GM21515 (cell line): Measurements from ENCODE around the gene RSAD1.
"Not testable (repeated sequence)": the region's sequence is repeated elsewhere in the genome, so short reads cannot be mapped to it uniquely, and the experiment has no call there.

Experiments
- ATAC-seq: cut with Tn5 transposase; IDR thresholded peaks from one replicate; pipeline ENCODE4 v1.9.1; 2021; ENCODE audit not compliant: unreplicated experiment

RSAD1 gene

GRCh38 chr17:50471009-50471905 is 7.4 kb upstream of the RSAD1 start:
- no peak for ATAC-seq

- ATAC-seq: no peak
Observed at GRCh38 chr17:50472286-50472685, 6.4 kb upstream of the RSAD1 start.

- not testable (repeated sequence) for ATAC-seq
Observed at GRCh38 chr17:50472761-50473161, 5.9 kb upstream of the RSAD1 start.

- no peak for ATAC-seq
Observed at GRCh38 chr17:50473901-50474300, 4.8 kb upstream of the RSAD1 start.

- ATAC-seq: no peak
Observed at GRCh38 chr17:50474523-50474922, 4.1 kb upstream of the RSAD1 start.

GRCh38 chr17:50475362-50475761 is 3.3 kb upstream of the RSAD1 start:
- ATAC-seq: no peak

- ATAC-seq: not testable (repeated sequence)
Observed at GRCh38 chr17:50475775-50476544, 2.7 kb upstream of the RSAD1 start.

- no peak for ATAC-seq
Observed at GRCh38 chr17:50476545-50477315, 1.9 kb upstream of the RSAD1 start.

GRCh38 chr17:50477976-50478375 is 684 bp upstream of the RSAD1 start:
- ATAC-seq: no peak

- ATAC-seq: peak; percentile 31
Observed at GRCh38 chr17:50479522-50480141, 972 bp downstream of the RSAD1 start.

GRCh38 chr17:50480142-50480764 is 1.6 kb downstream of the RSAD1 start:
- no peak for ATAC-seq

- no peak for ATAC-seq
Observed at GRCh38 chr17:50480854-50481490, 2.3 kb downstream of the RSAD1 start.

GRCh38 chr17:50481648-50482047 is 3.0 kb downstream of the RSAD1 start:
- ATAC-seq: no peak

GRCh38 chr17:50482110-50482509 is 3.5 kb downstream of the RSAD1 start:
- no peak for ATAC-seq

- no peak for ATAC-seq
Observed at GRCh38 chr17:50482516-50482915, 3.9 kb downstream of the RSAD1 start.

GRCh38 chr17:50483266-50483665 is 4.6 kb downstream of the RSAD1 start:
- no peak for ATAC-seq

- ATAC-seq: no peak
Observed at GRCh38 chr17:50484386-50485155, 5.9 kb downstream of the RSAD1 start.

- ATAC-seq: no peak
Observed at GRCh38 chr17:50487213-50488096, 8.8 kb downstream of the RSAD1 start.
